A673 (cell line): ENCODE measurements around the gene COA8. TPM values are rescaled to one million over a fixed set of nuclear protein-coding genes. Genes with fewer than 3 reads are reported as not detected.

ENCODE experiments used
- Bru-seq: library from RNA; stranded (reverse); fragments of 400-500 nt; gene quantifications from one replicate; lab custom pipeline; 2021; lab: Mats Ljungman, UMichigan
- BruChase-seq, 2 experiments: library from RNA; stranded (reverse); fragments of 400-500 nt; gene quantifications; one replicate each; lab custom pipeline; 2021; lab: Mats Ljungman, UMichigan
- BruUV-seq: library from RNA; stranded (reverse); fragments of 400-500 nt; replicated peaks from 2 replicates; lab custom pipeline; 2021; lab: Mats Ljungman, UMichigan
- CTCF ChIA-PET: fragments of 300-600 bp; sonication (Branson Sonifier 250); formaldehyde crosslinking; loops from one replicate; lab custom pipeline; 2022; ENCODE audit warnings: antibody characterized with exemption; lab: Charles Lee
- POLR2A ChIA-PET: fragments of 300-600 bp; sonication (Branson Sonifier 250); formaldehyde crosslinking; loops from one replicate; lab custom pipeline; 2022; ENCODE audit warnings: antibody characterized with exemption; ENCODE audit not compliant: low non-redundant PET; lab: Charles Lee
- DNase-seq: peaks from one replicate; pipeline ENCODE4 v3.0.0-alpha.2; 2015; ENCODE audit warnings: low spot score
- H3K27ac ChIP-seq: fragments of 200-600 bp; sonication (generic); 2 replicates; pipeline ENCODE4 v1.5.1; 2016; ENCODE audit warnings: mixed run types, low read depth, mild to moderate bottlenecking, mixed read lengths, antibody characterized with exemption, low read length; ENCODE audit not compliant: poor library complexity, severe bottlenecking
- H3K27me3 ChIP-seq: fragments of 200-600 bp; sonication (generic); replicated peaks from 2 replicates; pipeline ENCODE4 v1.6.1; 2017; ENCODE audit warnings: mixed run types, low read depth, mild to moderate bottlenecking, mixed read lengths, antibody characterized with exemption, low read length; ENCODE audit not compliant: insufficient read depth, poor library complexity
- H3K36me3 ChIP-seq: fragments of 200-600 bp; sonication (generic); 2 replicates; pipeline ENCODE4 v1.6.1; 2016; ENCODE audit warnings: mixed run types, mild to moderate bottlenecking, mixed read lengths, antibody characterized with exemption, low read length; ENCODE audit not compliant: insufficient read depth, poor library complexity, severe bottlenecking
- H3K4me1 ChIP-seq: fragments of 200-600 bp; sonication (generic); 2 replicates; pipeline ENCODE4 v1.6.1; 2017; ENCODE audit warnings: mixed run types, mild to moderate bottlenecking, mixed read lengths, antibody characterized with exemption, low read length; ENCODE audit not compliant: insufficient read depth, poor library complexity, severe bottlenecking
- H3K4me3 ChIP-seq: fragments of 200-600 bp; sonication (generic); 2 replicates; pipeline ENCODE4 v1.5.1; 2016; ENCODE audit warnings: low read depth, mixed run types, mild to moderate bottlenecking, mixed read lengths, low read length; ENCODE audit not compliant: poor library complexity, severe bottlenecking
- H3K9me3 ChIP-seq: fragments of 200-600 bp; sonication (generic); 2 replicates; pipeline ENCODE4 v1.6.1; 2016; ENCODE audit warnings: mixed run types, low read depth, mild to moderate bottlenecking, mixed read lengths, antibody characterized with exemption, low read length; ENCODE audit not compliant: poor library complexity, severe bottlenecking
- EZH2 ChIP-seq: fragments of 200-600 bp; sonication (generic); IDR thresholded peaks from 2 replicates; pipeline ENCODE4 v1.6.1; 2017; ENCODE audit warnings: borderline replicate concordance, low read depth, mild to moderate bottlenecking, mixed read lengths, antibody characterized with exemption, low read length; ENCODE audit not compliant: poor library complexity, severe bottlenecking
- intact Hi-C: fragments of 100-400 bp; cut with micrococcal nuclease; formaldehyde crosslinking; loops from one replicate; pipeline ENCODE4 v1.10.0; 2022; ENCODE audit not compliant: unreplicated experiment
- long read RNA-seq: library from polyadenylated mRNA; stranded (forward); transcript quantifications from one replicate; pipeline ENCODE4 v2.0.0, GENCODE V29; 2022
- total RNA-seq: library from RNA; stranded (reverse); gene quantifications from 2 replicates; pipeline ENCODE4 v1.2.3, GENCODE V29; 2021
- TF ChIP-seq, protein P1 (sequence below): fragments of 300-800, 200-600 bp; sonication (generic); conservative IDR thresholded peaks from 2 replicates; pipeline ENCODE4 v1.5.1; 2017; ENCODE audit warnings: low read depth, mild to moderate bottlenecking, antibody characterized with exemption, low read length, moderate library complexity, mixed read lengths

The COA8 gene
- total RNA-seq (48.6 and 51.0 TPM in 2 replicates), Bru-seq, nascent RNA (percentile 77 among the genes with signal in this experiment), BruChase-seq, experiment 1, labeled RNA remaining after a 2-hour chase (percentile 84 among the genes with signal in this experiment), BruChase-seq, experiment 2, labeled RNA remaining after a 6-hour chase (percentile 91 among the genes with signal in this experiment)
- long read RNA-seq, transcript APOPT1-201 (5 exons, 2,523 nt) = major isoform, 56 of 81 reads
- long read RNA-seq, transcript APOPT1-203 (4 exons, 782 nt) = minor isoform, 9 of 81 reads
- long read RNA-seq, transcript APOPT1-202 (3 exons, 575 nt) = minor isoform, 8 of 81 reads
- long read RNA-seq, partial matches to known transcripts = 0 of 81 reads
- long read RNA-seq, other reads (novel, unspliced or antisense) = 8 of 81 reads

DNA sequence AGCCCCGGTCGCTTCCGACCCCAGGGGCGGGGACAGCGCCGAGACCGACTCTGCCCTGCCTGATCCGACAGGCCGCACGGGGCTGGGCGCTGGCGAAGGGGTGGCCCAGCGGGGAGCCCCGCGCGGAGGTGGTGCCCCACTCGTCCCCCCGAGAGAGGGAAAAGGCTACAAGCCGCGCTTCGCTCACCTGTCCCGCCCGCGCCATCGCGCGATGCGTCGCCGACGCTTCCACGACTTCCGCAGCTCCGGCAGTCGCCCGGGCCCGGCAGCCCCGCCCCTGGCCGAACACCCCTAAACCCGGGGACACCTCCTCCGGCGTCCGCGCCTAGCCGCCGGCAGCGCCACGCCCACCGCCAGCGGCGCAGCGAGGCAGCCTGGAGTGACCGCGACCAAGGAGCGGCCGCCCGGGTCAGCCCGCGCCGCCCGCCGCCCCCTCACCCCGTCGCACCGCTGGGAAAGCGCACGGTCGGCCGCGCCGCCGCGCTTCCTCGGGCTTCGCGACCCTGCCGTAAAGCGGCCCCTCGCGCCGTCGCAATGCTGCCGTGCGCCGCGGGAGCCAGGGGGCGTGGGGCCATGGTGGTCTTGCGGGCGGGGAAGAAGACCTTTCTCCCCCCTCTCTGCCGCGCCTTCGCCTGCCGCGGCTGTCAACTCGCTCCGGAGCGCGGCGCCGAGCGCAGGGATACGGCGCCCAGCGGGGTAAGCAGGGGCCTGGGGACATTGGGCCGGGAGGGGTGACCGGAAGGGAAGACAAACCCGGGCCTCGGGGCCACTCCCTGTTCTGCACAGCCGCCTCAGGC lies at the start of gene COA8, which contains the start of gene BAG5:
TSS of gene COA8 (plus strand) at position 532 of the 797 bp plus-strand sequence. CDS start at position 574, 42 bp downstream.
TSS of gene BAG5 (minus strand) at position 229 of the 797 bp plus-strand sequence. CDS start 1,493 bp downstream, outside the sequence.
- TF ChIP-seq, protein P1, sequence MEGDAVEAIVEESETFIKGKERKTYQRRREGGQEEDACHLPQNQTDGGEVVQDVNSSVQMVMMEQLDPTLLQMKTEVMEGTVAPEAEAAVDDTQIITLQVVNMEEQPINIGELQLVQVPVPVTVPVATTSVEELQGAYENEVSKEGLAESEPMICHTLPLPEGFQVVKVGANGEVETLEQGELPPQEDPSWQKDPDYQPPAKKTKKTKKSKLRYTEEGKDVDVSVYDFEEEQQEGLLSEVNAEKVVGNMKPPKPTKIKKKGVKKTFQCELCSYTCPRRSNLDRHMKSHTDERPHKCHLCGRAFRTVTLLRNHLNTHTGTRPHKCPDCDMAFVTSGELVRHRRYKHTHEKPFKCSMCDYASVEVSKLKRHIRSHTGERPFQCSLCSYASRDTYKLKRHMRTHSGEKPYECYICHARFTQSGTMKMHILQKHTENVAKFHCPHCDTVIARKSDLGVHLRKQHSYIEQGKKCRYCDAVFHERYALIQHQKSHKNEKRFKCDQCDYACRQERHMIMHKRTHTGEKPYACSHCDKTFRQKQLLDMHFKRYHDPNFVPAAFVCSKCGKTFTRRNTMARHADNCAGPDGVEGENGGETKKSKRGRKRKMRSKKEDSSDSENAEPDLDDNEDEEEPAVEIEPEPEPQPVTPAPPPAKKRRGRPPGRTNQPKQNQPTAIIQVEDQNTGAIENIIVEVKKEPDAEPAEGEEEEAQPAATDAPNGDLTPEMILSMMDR = no peak
- TF ChIP-seq EZH2 = no peak
- Histone ChIP-seq H3K27ac (peak within 1 kb of the TSS; percentile 99), H3K4me3 (peak within 1 kb of the TSS; percentile 98), H3K9me3 (no peaks in the 10 kb centered on the region), H3K4me1 (peaks cover 37% of the 10 kb centered on the region), H3K27me3 (no peaks in the 10 kb centered on the region), H3K36me3 (peaks cover 21% of the 10 kb centered on the region)
- CTCF ChIA-PET = interaction anchor here (0.5 to 0.7 kb wide), 2 partner anchors 8 to 42 kb away, joined by 3 read pairs; no protein-coding TSS in a partner anchor
- intact Hi-C loops = no loop called here
- peak; percentile 92 for DNase-seq
- POLR2A ChIA-PET = no interaction called here
- no TSS peak for BruUV-seq

GRCh38 chr14:103514596-103515421 lies 48.0 kb upstream of the COA8 start:
- ChIA-PET CTCF (interaction anchor here (0.6 kb wide), 1 partner anchor 436 kb away, joined by 8 read pairs; no protein-coding TSS in a partner anchor), POLR2A (no interaction called here)
- Histone ChIP-seq H3K9me3 (no peaks in the 10 kb centered on the region), H3K27me3 (no peaks in the 10 kb centered on the region), H3K27ac (no peak overlapping the region), H3K4me3 (no peak overlapping the region), H3K4me1 (peaks cover 16% of the 10 kb centered on the region), H3K36me3 (peaks cover 8% of the 10 kb centered on the region)
- DNase-seq = no peak
- BruUV-seq = no TSS peak
- no peak for TF ChIP-seq EZH2
- TF ChIP-seq, protein P1 = no peak
- intact Hi-C loops = no loop called here
